ENCODE results near the gene FBXL16.

DNA sequence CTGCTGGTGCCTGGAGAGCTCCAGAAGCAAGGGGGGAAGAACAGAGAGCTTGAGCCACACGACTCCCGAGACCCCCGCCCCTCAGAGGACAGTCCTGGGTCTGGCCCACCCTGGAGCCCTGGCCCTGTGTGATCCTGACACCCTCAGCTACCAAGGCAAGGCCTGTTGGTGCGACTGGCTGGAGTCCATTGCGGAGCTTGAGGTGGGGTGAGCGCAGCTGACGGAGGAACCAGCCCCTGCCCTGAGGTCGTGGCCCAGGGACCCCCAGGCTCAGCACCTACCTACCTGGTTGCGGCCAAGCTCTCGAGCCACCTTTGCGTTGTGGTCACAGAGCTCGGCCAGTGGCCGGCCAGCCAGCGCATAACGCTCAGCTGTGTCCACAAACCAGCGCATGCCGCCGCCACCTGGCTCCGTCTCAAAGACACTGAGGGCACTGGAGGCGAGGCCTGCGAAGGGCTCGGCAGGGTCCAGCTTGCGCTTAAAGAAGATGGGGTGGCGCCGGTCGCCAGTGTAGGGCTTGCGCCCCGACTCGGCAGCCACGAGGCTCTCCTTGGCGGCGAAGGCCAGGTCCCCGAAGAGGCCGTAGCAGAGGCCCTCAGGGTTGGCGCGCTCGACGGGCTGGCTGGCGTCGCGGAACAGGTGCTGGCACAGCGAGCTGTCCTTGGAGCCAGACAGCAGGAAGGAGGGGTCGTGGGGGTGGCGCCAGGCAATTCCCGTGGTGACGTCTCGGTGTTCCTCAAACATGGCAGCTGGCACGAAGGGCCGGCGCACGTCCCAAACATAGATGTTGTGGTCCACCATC is 18.9 kb downstream of the FBXL16 start:
- no peak for TF ChIP-seq CTCF (IDR thresholded peaks at IDR 0.05; ENCODE audit: low read depth, low read length)
- no peak for TF ChIP-seq POLR2A (IDR thresholded peaks at IDR 0.05; ENCODE audit: extremely low read depth, insufficient read length)
- no peak for TF ChIP-seq MAX (IDR thresholded peaks at IDR 0.05; ENCODE audit: low read depth, low read length)
- no peak for TF ChIP-seq MYC (IDR thresholded peaks at IDR 0.05; ENCODE audit: low read depth, low read length)
